Mammary epithelial cell (primary cell): Measurements from ENCODE around the gene KRTAP22-1.

Source experiments
- CTCF ChIP-seq, 2 donors: IDR thresholded peaks in 1 of 2; conservative IDR thresholded peaks in 1 of 2; 2 replicates each; pipeline ENCODE4 v1.5.1; 2011 to 2012; ENCODE audit warnings: inconsistent platforms in 2 of 2, low read length in 2 of 2, mild to moderate bottlenecking in 2 of 2, control low read depth in 1 of 2, low read depth in 1 of 2; ENCODE audit not compliant: insufficient read depth in 1 of 2; ENCODE audit errors: extremely low read depth in 1 of 2
- EZH2 ChIP-seq: IDR thresholded peaks from 2 replicates; pipeline ENCODE4 v1.6.1; 2012; ENCODE audit warnings: low read length, inconsistent platforms, borderline replicate concordance

- TF ChIP-seq CTCF (conservative IDR thresholded peaks at IDR 0.05 in 1 of 2, IDR thresholded peaks at IDR 0.05 in 1 of 2; ENCODE audit: extremely low read depth in 1 of 2, insufficient read depth in 1 of 2, low read depth in 1 of 2, low read length in 2 of 2) (no peak), EZH2 (no peak)
These were observed 24.7 kb downstream of the KRTAP22-1 start for GRCh38 chr21:30625449-30626165.
